MM.1S (cell line): ENCODE results near the gene KAT14.

Experiments used
- DNase-seq: peaks from one replicate; pipeline ENCODE4 v3.0.0-alpha.2; 2015
- H2AFZ ChIP-seq: fragments of 300-600 bp; sonication (generic); 2 replicates; pipeline ENCODE4 v1.6.0; 2016; ENCODE audit warnings: antibody characterized with exemption, low read length
- H3F3A ChIP-seq: fragments of 300-600 bp; sonication (generic); 2 replicates; pipeline ENCODE4 v1.6.1; 2016; ENCODE audit warnings: mild to moderate bottlenecking, antibody characterized with exemption, low read length, moderate library complexity, mixed read lengths; ENCODE audit not compliant: insufficient read depth
- H3K27ac ChIP-seq: fragments of 300-600 bp; sonication (generic); 2 replicates; pipeline ENCODE4 v1.5.1; 2016; ENCODE audit warnings: mild to moderate bottlenecking, low read length
- H3K27me3 ChIP-seq: fragments of 300-600 bp; sonication (generic); replicated peaks from 2 replicates; pipeline ENCODE4 v1.6.0; 2016; ENCODE audit warnings: low read length; ENCODE audit not compliant: insufficient read depth
- H3K36me3 ChIP-seq: fragments of 300-600 bp; sonication (generic); replicated peaks from 2 replicates; pipeline ENCODE4 v1.6.1; 2016; ENCODE audit warnings: mild to moderate bottlenecking, low read length, mixed read lengths; ENCODE audit not compliant: insufficient read depth
- H3K4me1 ChIP-seq: fragments of 300-600 bp; sonication (generic); 2 replicates; pipeline ENCODE4 v1.6.1; 2016; ENCODE audit warnings: low read length, mixed read lengths
- H3K4me2 ChIP-seq: fragments of 300-600 bp; sonication (generic); 2 replicates; pipeline ENCODE4 v1.6.0; 2016; ENCODE audit warnings: low read depth, low read length
- H3K4me3 ChIP-seq: fragments of 300-600 bp; sonication (generic); 2 replicates; pipeline ENCODE4 v1.5.1; 2016; ENCODE audit warnings: low read length, mixed read lengths
- H3K79me2 ChIP-seq: fragments of 300-600 bp; sonication (generic); 2 replicates; pipeline ENCODE4 v1.6.1; 2016; ENCODE audit warnings: mixed run types, low read length, mixed read lengths
- H3K9ac ChIP-seq: fragments of 300-600 bp; sonication (generic); 2 replicates; pipeline ENCODE4 v1.6.1; 2016; ENCODE audit warnings: low read length, mixed read lengths
- H3K9me2 ChIP-seq: fragments of 300-600 bp; sonication (generic); replicated peaks from 2 replicates; pipeline ENCODE4 v1.6.1; 2016; ENCODE audit warnings: mild to moderate bottlenecking, low read length, mixed read lengths; ENCODE audit not compliant: insufficient read depth
- H3K9me3 ChIP-seq: fragments of 300-600 bp; sonication (generic); replicated peaks from 2 replicates; pipeline ENCODE4 v1.6.1; 2016; ENCODE audit warnings: mild to moderate bottlenecking, low read length, mixed read lengths; ENCODE audit not compliant: insufficient read depth
- H4K20me1 ChIP-seq: fragments of 300-600 bp; sonication (generic); 2 replicates; pipeline ENCODE4 v1.6.1; 2016; ENCODE audit warnings: mild to moderate bottlenecking, low read length, moderate library complexity, mixed read lengths; ENCODE audit not compliant: insufficient read depth
- CTCF ChIP-seq: fragments of 300-600 bp; sonication (generic); IDR thresholded peaks from 2 replicates; pipeline ENCODE4 v1.5.1; 2016; ENCODE audit warnings: antibody characterized with exemption, low read length, mixed read lengths
- EZH2 ChIP-seq: fragments of 300-600 bp; sonication (generic); optimal IDR thresholded peaks from 2 replicates; pipeline ENCODE3; 2017; ENCODE audit warnings: low read depth, mild to moderate bottlenecking, antibody characterized with exemption, low read length, mixed read lengths
- EZH2phosphoT487 ChIP-seq: fragments of 300-600 bp; sonication (generic); IDR thresholded peaks from 2 replicates; pipeline ENCODE4 v1.6.1; 2018; ENCODE audit warnings: antibody characterized with exemption, low read length

KAT14 gene

GRCh38 chr20:18166241-18166881, 28.7 kb downstream of the KAT14 start:
- Histone ChIP-seq H3K27me3 (no peaks in the 10 kb centered on the region), H3K9me2 (no peaks in the 10 kb centered on the region), H3F3A (no peaks in the 10 kb centered on the region), H3K4me3 (no peak overlapping the region), H3K4me1 (no peaks in the 10 kb centered on the region), H4K20me1 (no peaks in the 10 kb centered on the region), H3K4me2 (no peak overlapping the region), H3K9me3 (no peaks in the 10 kb centered on the region), H3K79me2 (no peaks in the 10 kb centered on the region), H3K27ac (no peak overlapping the region), H3K9ac (no peak overlapping the region), H3K36me3 (no peaks in the 10 kb centered on the region), H2AFZ (no peak overlapping the region)
- no peak for DNase-seq
- no peak for TF ChIP-seq EZH2
- no peak for TF ChIP-seq EZH2phosphoT487
- no peak for TF ChIP-seq CTCF

DNA sequence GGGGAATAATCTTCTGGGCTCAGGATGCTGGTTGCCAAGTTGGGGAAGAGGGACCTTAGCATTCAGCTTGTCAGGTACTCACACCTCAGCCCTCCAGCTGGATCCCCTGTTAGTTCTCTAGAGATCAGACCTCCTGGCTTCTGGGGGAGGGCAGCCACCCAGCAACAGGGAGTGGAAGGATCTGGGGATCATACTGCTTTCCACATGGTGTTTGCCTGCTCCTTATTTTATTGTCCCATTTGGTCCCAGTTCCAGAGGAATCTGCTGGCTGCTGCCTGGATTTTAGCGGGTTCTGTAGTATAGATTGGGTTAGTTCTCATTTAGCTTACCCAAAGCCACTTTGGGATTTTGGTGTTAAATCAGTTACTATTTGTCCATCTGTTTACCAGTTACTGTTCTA, 29.3 kb downstream of the KAT14 start:
- H3K27ac ChIP-seq = no peak overlapping the region
- H3K4me3 ChIP-seq = no peak overlapping the region
- H3F3A ChIP-seq = no peaks in the 10 kb centered on the region
- TF ChIP-seq EZH2 (no peak), EZH2phosphoT487 (no peak), CTCF (no peak)
- DNase-seq = no peak
- H2AFZ ChIP-seq = no peak overlapping the region
- H3K27me3 ChIP-seq = no peaks in the 10 kb centered on the region
- no peak overlapping the region for H3K4me2 ChIP-seq
- H3K36me3 ChIP-seq = no peaks in the 10 kb centered on the region
- no peaks in the 10 kb centered on the region for H3K9me3 ChIP-seq
- H3K79me2 ChIP-seq = no peaks in the 10 kb centered on the region
- no peaks in the 10 kb centered on the region for H4K20me1 ChIP-seq
- no peaks in the 10 kb centered on the region for H3K9me2 ChIP-seq
- no peaks in the 10 kb centered on the region for H3K4me1 ChIP-seq
- H3K9ac ChIP-seq = no peak overlapping the region

DNA sequence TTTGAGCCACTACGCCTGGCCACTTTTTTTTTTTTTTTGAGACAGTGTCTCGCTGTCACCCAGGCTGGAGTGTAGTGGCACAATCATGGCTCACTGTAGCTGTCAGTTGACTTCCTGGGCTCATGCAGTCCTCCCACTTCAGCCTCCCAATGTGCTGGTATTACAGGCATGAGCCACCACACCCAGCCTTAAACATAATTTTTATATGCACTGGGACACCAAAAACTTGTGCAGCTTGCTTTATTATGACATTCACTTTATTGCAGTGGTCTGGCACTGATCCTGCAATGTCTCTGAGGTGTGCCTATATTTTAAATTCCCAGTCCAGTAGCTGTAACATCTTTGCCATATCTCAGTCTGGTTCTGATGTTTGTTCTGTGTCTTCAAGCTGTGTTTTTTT, 34.7 kb downstream of the KAT14 start:
- no peak overlapping the region for H3K4me2 ChIP-seq
- H3K9me3 ChIP-seq = no peaks in the 10 kb centered on the region
- no peaks in the 10 kb centered on the region for H3K79me2 ChIP-seq
- DNase-seq = no peak
- no peak overlapping the region for H3K9ac ChIP-seq
- H3K36me3 ChIP-seq = no peaks in the 10 kb centered on the region
- no peak overlapping the region for H2AFZ ChIP-seq
- TF ChIP-seq EZH2phosphoT487 = no peak
- TF ChIP-seq CTCF = no peak
- no peak for TF ChIP-seq EZH2
- H3K4me1 ChIP-seq = no peaks in the 10 kb centered on the region
- no peaks in the 10 kb centered on the region for H3F3A ChIP-seq
- no peak overlapping the region for H3K4me3 ChIP-seq
- no peaks in the 10 kb centered on the region for H3K27me3 ChIP-seq
- H3K9me2 ChIP-seq = no peaks in the 10 kb centered on the region
- H4K20me1 ChIP-seq = no peaks in the 10 kb centered on the region
- H3K27ac ChIP-seq = no peak overlapping the region
